CD4-positive, alpha-beta T cell treated with Interleukin-6 for 4 hours (primary cell): ENCODE measurements around the gene TF.

Experiments used
- DNase-seq: peaks from one replicate; pipeline ENCODE4 v3.0.0-alpha.2; 2020; ENCODE audit warnings: mixed read lengths

The TF gene

DNA sequence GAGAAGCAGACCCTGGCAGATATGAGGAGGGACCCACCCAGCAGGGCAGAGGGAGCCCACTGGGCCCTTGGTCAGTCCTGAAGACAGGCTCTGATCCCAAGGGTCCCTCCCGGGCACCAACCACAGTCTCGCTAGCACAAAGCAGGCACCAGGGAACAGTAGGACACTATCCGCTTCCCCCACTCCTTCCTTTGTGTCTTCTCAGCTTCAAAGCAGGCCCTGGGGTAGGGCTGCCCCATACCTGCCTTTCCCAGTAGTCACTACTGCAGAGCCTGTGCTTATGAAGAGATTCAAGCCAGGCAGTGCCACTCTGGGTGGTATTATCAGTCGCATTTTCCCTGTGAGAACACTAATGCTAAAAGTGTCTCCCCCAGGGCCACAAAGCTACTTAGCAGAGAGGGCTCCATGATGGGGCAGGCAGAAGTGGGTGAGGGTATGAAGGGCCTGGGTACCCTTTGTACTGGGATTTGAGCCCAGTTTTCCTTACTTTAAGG, 92.2 kb downstream of the TF start:
- no peak for DNase-seq

DNA sequence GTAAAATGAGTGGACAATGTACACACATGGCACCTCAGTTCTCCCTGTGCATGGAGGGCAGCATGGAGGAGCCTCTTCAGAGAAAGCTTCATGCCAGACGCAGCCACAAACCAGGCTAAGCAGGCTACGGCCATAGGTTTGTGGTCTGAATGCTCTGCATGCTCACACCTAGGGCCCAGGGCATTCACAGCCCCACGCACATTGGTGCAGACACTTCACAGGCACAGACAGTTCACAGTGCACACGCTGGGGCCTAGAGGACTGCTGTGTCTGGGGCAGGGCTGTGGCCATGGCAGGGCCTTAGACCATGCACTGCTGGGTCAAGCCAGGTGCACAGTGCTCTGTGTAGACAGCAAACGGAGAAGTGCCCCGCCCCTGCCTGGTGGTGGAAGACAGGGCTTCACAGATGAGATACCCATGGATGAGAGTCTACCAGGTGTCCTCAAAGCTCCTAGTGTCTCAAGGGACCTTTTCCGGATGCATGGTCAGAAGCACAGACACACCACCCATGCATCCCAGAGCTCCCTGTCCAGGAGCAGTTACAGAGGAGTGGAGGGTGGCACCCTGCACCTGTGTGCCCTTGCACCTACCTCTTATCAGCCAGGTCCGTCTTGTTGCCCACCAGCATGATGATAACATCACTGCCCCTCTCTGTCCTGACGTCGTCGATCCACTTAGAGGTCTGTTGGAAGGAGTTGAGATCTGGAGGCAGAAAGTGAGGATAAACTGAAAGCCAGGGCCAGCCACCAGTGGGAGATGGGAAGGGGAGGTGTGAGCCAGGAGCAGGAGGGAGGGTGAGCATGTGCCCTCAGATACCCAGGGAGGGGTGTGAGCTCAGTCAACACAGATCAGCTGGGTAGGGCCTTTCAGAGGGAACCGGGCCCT, 93.0 kb downstream of the TF start:
- DNase-seq = no peak

- DNase-seq = no peak
Measured at GRCh38 chr3:133840055-133840737, 94.0 kb downstream of the TF start.

- DNase-seq = no peak
Measured at GRCh38 chr3:133840767-133841166, 94.6 kb downstream of the TF start.

DNA sequence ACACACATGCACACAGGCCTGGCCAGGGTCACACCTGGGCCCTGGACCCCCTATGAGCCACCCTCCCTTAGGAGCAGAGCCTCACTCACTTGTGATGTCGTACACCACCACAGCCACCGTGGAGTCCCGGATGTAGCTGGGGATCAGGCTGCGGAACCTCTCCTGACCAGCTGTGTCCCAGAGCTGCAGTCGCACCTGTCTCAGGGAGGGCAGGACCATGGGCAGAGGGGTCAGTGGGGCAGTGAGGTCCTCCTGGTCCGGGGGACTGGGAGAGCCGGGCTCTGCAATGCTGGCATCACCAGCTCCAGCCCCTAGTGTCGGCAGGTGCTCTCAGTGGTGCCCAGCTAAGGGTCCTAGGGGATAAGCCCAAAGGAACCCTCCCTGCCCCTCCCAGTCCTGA, 95.0 kb downstream of the TF start:
- no peak for DNase-seq

GRCh38 chr3:133842158-133842557, 96.0 kb downstream of the TF start:
- DNase-seq = no peak

GRCh38 chr3:133843634-133844033, 97.4 kb downstream of the TF start:
- DNase-seq = no peak

GRCh38 chr3:133845127-133845526, 98.9 kb downstream of the TF start:
- DNase-seq = no peak
